Measurements from ENCODE around the gene MCTP1.

MCTP1 gene

DNA sequence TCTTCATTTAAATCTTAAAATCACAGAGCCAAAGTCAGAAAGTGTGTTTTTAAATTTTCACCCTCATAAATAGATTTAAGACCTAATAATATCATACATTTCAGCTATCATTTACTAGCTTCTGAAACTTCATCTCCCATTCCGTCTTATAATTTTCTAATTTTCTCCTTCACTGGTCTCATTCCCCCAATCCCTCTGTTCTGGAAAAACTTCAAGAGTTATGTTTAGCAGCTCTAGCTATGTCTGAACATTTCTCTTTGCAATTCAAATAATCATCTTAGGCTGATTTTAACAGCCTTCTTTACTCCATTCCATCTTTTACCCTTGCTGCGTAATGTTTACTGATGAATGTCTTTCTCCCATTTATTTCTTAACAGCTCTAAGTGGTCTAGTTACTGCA is 474.0 kb downstream of the MCTP1 start:
- TF ChIP-seq CTCF (IDR thresholded peaks at IDR 0.05; ENCODE audit: extremely low read depth, insufficient read depth, missing control alignments): no peak
- no peak for DNase-seq (ENCODE audit: low spot score)
- in situ Hi-C loops (cut with MboI; ENCODE audit: low pct_unique_long_range_greater_than_20kb, low sequenced_read_pairs, unreplicated experiment): no loop called here

GRCh38 chr5:94810281-94810680 is 474.6 kb downstream of the MCTP1 start:
- DNase-seq (ENCODE audit: low spot score): no peak
- TF ChIP-seq CTCF (IDR thresholded peaks at IDR 0.05; ENCODE audit: extremely low read depth, insufficient read depth, missing control alignments): no peak
- in situ Hi-C loops (cut with MboI; ENCODE audit: low pct_unique_long_range_greater_than_20kb, low sequenced_read_pairs, unreplicated experiment): no loop called here

DNA sequence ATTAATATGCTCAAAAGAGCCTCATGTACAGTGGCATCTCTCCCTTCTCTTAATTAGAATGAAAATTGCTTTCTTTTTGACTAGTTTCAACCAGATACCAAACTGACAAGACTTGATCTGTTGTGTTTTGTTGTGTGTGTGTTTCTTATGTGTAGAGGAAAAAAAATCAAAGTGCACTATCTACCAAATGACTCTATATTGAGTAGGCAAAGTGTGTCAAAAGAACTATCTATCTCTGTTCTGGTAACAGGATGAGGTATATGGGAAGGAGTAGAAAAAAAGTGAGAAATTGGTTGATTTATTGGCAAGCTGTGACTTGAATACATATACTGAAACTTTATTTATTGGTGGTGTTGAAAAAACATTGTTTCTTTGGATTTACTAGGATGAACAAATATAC is 476.4 kb downstream of the MCTP1 start:
- in situ Hi-C loops (cut with MboI; ENCODE audit: low pct_unique_long_range_greater_than_20kb, low sequenced_read_pairs, unreplicated experiment): no loop called here

DNA sequence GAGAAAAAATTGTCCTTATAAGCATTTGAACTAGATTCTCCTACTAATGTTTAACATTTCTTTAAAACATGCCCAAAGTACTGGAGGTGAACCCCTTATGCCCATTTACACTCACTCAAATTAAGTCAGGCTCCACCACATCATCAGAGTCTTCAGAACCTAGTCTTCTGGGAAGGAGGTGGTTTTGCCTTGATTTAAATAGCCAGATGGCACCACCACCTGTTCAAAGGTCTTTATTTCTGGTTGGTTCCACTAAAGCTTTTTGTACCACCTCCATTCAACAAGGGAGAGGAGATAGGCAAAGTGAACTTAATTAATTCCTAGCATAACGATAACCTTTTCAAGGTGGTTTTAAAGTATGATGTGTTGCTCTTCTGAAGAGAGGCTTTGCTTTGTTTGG is 476.9 kb downstream of the MCTP1 start:
- no peak for DNase-seq (ENCODE audit: low spot score)
- TF ChIP-seq CTCF (IDR thresholded peaks at IDR 0.05; ENCODE audit: extremely low read depth, insufficient read depth, missing control alignments): no peak
- in situ Hi-C loops (cut with MboI; ENCODE audit: low pct_unique_long_range_greater_than_20kb, low sequenced_read_pairs, unreplicated experiment): no loop called here

More for the DNA sequence above, 476.4 kb downstream of the MCTP1 start:
- no peak for TF ChIP-seq CTCF (IDR thresholded peaks at IDR 0.05; ENCODE audit: extremely low read depth, insufficient read depth, missing control alignments)
- DNase-seq (ENCODE audit: low spot score): no peak

DNA sequence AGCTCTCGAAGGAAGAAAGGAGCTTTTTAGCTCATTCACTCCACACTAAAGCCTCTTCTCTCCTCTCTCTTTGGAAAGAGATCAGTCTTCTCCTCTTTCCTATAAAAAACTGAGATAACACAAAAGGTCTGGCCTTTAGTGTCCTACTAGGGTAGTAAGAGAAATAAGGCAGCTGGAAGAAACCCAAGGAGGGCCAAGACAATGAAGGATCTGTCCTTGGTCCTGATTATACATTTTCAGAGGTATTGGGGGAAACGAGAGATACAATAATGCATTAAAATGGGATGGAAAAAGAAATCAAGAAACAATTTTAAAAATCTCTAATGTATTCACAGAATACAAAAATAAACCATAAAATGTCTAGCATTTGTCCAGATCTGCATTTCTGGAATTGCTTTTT is 482.4 kb downstream of the MCTP1 start:
- DNase-seq (ENCODE audit: low spot score): no peak
- TF ChIP-seq CTCF (IDR thresholded peaks at IDR 0.05; ENCODE audit: extremely low read depth, insufficient read depth, missing control alignments): no peak
- in situ Hi-C loops (cut with MboI; ENCODE audit: low pct_unique_long_range_greater_than_20kb, low sequenced_read_pairs, unreplicated experiment): no loop called here

- no peak for DNase-seq (ENCODE audit: low spot score)
- in situ Hi-C loops (cut with MboI; ENCODE audit: low pct_unique_long_range_greater_than_20kb, low sequenced_read_pairs, unreplicated experiment): no loop called here
- no peak for TF ChIP-seq CTCF (IDR thresholded peaks at IDR 0.05; ENCODE audit: extremely low read depth, insufficient read depth, missing control alignments)
Measured at GRCh38 chr5:94796586-94796985, 488.3 kb downstream of the MCTP1 start.

- in situ Hi-C loops (cut with MboI; ENCODE audit: low pct_unique_long_range_greater_than_20kb, low sequenced_read_pairs, unreplicated experiment): no loop called here
- TF ChIP-seq CTCF (IDR thresholded peaks at IDR 0.05; ENCODE audit: extremely low read depth, insufficient read depth, missing control alignments): no peak
- peak; percentile 52 for DNase-seq (ENCODE audit: low spot score)
Measured at GRCh38 chr5:94793816-94794198, 491.1 kb downstream of the MCTP1 start.
